Measurements from ENCODE around the gene HTR7. TPM values are rescaled to one million over a fixed set of nuclear protein-coding genes. Genes with fewer than 3 reads are reported as not detected.
"Not testable (repeated sequence)": the region's sequence is repeated elsewhere in the genome, so short reads cannot be mapped to it uniquely, and the experiment has no call there.

Gene HTR7
- polyA plus RNA-seq (2013, experiment 1 of 4), result 0.89 TPM
- 0.53 TPM for polyA plus RNA-seq (2013, experiment 2 of 4)
- 0.37 TPM for polyA plus RNA-seq (2013, experiment 3 of 4)
- 0.28 TPM for polyA plus RNA-seq (2013, experiment 4 of 4)

GRCh38 chr10:90857635-90858460 is at the start of gene HTR7:
TSS of gene HTR7 (minus strand) at chr10:90858039. CDS start at chr10:90857671, 368 bp downstream.
- H3K4me3 ChIP-seq (ENCODE audit: insufficient read depth, low read depth, low read length), result peak within 1 kb of the TSS; percentile 52
- H3K27ac ChIP-seq (ENCODE audit: insufficient read depth, low read depth, low read length, poor library complexity, severe bottlenecking), result no peak within 1 kb of the TSS
- H3K36me3 ChIP-seq (ENCODE audit: control insufficient read depth, insufficient read depth, low read length), result no peaks in the 10 kb centered on the region
- WGBS, 2 experiments, result 0 to 1% methylated on average over 102 to 104 of the region's 104 CpGs
- no peaks in the 10 kb centered on the region for H3K9me3 ChIP-seq (ENCODE audit: control insufficient read depth, low read length)
- no peaks in the 10 kb centered on the region for H3K4me1 ChIP-seq (ENCODE audit: control insufficient read depth, insufficient read depth, low read length)
- H3K27me3 ChIP-seq (ENCODE audit: control insufficient read depth, insufficient read depth, low read length, poor library complexity, severe bottlenecking), result peaks cover 44% of the 10 kb centered on the region

- WGBS, 2 experiments, result 100% methylated on average over 1 of the region's 1 CpG; no CpG with 5 or more reads in 1 of the 2 experiments
- H3K4me3 ChIP-seq (ENCODE audit: insufficient read depth, low read depth, low read length), result no peak overlapping the region
- no peak overlapping the region for H3K27ac ChIP-seq (ENCODE audit: insufficient read depth, low read depth, low read length, poor library complexity, severe bottlenecking)
- H3K9me3 ChIP-seq (ENCODE audit: control insufficient read depth, low read length), result no peaks in the 10 kb centered on the region
- no peaks in the 10 kb centered on the region for H3K27me3 ChIP-seq (ENCODE audit: control insufficient read depth, insufficient read depth, low read length, poor library complexity, severe bottlenecking)
- H3K4me1 ChIP-seq (ENCODE audit: control insufficient read depth, insufficient read depth, low read length), result no peaks in the 10 kb centered on the region
- H3K36me3 ChIP-seq (ENCODE audit: control insufficient read depth, insufficient read depth, low read length), result peaks cover 6% of the 10 kb centered on the region
These were observed 48.8 kb upstream of the HTR7 start for GRCh38 chr10:90906596-90906995.

- WGBS, 2 experiments, result 97 to 99% methylated on average over 1 of the region's 1 CpG
- Histone ChIP-seq H3K9me3 (ENCODE audit: control insufficient read depth, low read length) (no peaks in the 10 kb centered on the region), H3K27ac (ENCODE audit: insufficient read depth, low read depth, low read length, poor library complexity, severe bottlenecking) (no peak overlapping the region), H3K4me1 (ENCODE audit: control insufficient read depth, insufficient read depth, low read length) (no peaks in the 10 kb centered on the region), H3K4me3 (ENCODE audit: insufficient read depth, low read depth, low read length) (no peak overlapping the region), H3K36me3 (ENCODE audit: control insufficient read depth, insufficient read depth, low read length) (peaks cover 6% of the 10 kb centered on the region), H3K27me3 (ENCODE audit: control insufficient read depth, insufficient read depth, low read length, poor library complexity, severe bottlenecking) (no peaks in the 10 kb centered on the region)
These were observed 48.1 kb upstream of the HTR7 start for GRCh38 chr10:90905925-90906324.

DNA sequence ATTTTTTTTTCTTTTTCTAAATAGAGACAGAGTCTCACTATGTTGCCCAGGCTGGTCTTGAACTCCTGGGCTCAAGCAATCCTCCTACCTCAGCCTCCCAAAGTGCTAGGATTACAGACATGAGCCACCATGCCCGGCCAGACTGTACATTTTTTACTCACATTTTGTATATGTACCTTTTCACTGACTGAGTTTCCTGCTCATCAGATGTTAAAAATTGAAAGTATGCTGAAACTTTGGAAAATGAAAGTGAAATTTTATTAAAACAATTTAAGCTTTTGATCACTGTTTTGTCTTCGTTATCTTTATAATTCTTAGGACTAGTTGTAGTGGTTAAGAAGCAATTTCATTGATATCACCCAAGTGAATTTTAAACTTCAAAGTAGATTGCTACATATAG is 39.1 kb upstream of the HTR7 start:
- not testable (repeated sequence) for H3K9me3 ChIP-seq (ENCODE audit: control insufficient read depth, low read length); H3K4me3 ChIP-seq (ENCODE audit: insufficient read depth, low read depth, low read length); H3K27me3 ChIP-seq (ENCODE audit: control insufficient read depth, insufficient read depth, low read length, poor library complexity, severe bottlenecking); H3K4me1 ChIP-seq (ENCODE audit: control insufficient read depth, insufficient read depth, low read length); H3K36me3 ChIP-seq (ENCODE audit: control insufficient read depth, insufficient read depth, low read length); H3K27ac ChIP-seq (ENCODE audit: insufficient read depth, low read depth, low read length, poor library complexity, severe bottlenecking)
- 82 to 94% methylated on average over 1 to 2 of the region's 2 CpGs for WGBS, 2 experiments

DNA sequence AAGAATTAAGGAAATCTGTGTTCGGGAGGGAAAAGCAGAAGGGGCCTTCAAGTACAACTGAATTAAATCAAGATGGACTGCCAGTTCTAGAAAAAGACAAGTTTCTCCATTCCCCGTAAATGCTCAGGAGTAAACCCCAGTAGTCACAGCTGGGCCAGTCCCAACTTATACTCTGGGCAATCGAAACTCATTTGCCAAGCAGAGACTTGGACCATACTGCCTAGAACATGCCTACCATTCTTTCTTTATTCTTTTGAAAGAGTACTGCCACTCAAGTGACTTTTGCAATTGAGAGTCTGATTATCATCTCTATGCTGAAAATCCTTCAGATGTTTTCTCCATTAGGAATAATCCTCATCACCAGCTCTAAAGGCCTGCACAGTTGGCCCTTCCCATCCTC is 35.4 kb upstream of the HTR7 start:
- Histone ChIP-seq H3K4me3 (ENCODE audit: insufficient read depth, low read depth, low read length) (no peak overlapping the region), H3K27ac (ENCODE audit: insufficient read depth, low read depth, low read length, poor library complexity, severe bottlenecking) (no peak overlapping the region), H3K36me3 (ENCODE audit: control insufficient read depth, insufficient read depth, low read length) (peaks cover 25% of the 10 kb centered on the region), H3K9me3 (ENCODE audit: control insufficient read depth, low read length) (no peaks in the 10 kb centered on the region), H3K27me3 (ENCODE audit: control insufficient read depth, insufficient read depth, low read length, poor library complexity, severe bottlenecking) (no peaks in the 10 kb centered on the region), H3K4me1 (ENCODE audit: control insufficient read depth, insufficient read depth, low read length) (no peaks in the 10 kb centered on the region)
- 94 to 95% methylated on average over 3 of the region's 3 CpGs for WGBS, 2 experiments

DNA sequence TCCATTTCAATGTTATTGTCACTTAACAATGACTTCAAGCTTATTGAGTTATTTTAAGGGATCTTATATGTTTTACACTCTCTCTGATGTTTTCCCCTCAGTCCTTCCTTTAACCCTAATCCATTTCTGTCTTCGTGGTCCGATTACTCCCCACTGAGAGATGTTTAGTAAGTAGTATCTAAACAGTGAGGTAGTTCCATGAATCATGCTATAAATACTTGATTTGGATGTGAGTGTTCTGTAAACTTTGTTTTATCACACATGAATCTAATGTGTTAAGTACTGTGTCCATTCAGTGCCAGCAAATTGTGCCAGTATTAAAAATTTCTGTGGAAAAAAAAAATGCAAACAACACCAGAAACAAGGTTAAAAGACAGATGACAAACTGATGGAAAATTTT is 32.5 kb upstream of the HTR7 start:
- no peaks in the 10 kb centered on the region for H3K27me3 ChIP-seq (ENCODE audit: control insufficient read depth, insufficient read depth, low read length, poor library complexity, severe bottlenecking)
- H3K36me3 ChIP-seq (ENCODE audit: control insufficient read depth, insufficient read depth, low read length), result peaks cover 48% of the 10 kb centered on the region
- no peak overlapping the region for H3K4me3 ChIP-seq (ENCODE audit: insufficient read depth, low read depth, low read length)
- H3K9me3 ChIP-seq (ENCODE audit: control insufficient read depth, low read length), result no peaks in the 10 kb centered on the region
- H3K27ac ChIP-seq (ENCODE audit: insufficient read depth, low read depth, low read length, poor library complexity, severe bottlenecking), result no peak overlapping the region
- no peaks in the 10 kb centered on the region for H3K4me1 ChIP-seq (ENCODE audit: control insufficient read depth, insufficient read depth, low read length)
- 80% methylated on average over 2 of the region's 2 CpGs; no CpG with 5 or more reads in 1 of the 2 experiments for WGBS, 2 experiments

DNA sequence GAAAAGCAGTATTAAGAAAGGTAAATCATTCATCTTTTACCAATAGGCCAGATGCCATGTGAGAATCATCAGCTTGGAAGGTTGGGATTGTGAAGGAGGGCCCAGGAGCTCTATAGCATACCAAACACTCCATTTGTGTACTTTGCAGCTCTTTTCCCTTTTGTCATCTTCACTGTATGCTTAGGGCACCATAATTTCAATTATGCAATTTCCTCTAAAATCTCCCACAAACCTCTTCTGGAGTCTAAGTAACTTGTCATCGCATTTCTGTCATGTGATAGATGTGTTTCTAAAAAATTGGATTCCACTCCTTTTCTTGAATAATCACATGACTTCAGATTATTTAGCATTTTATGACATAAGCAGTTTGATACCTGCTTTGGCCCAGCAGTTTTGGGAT is 31.8 kb upstream of the HTR7 start:
- WGBS, 2 experiments, result 88% methylated on average over 1 of the region's 1 CpG; no CpG with 5 or more reads in 1 of the 2 experiments
- no peaks in the 10 kb centered on the region for H3K27me3 ChIP-seq (ENCODE audit: control insufficient read depth, insufficient read depth, low read length, poor library complexity, severe bottlenecking)
- no peak overlapping the region for H3K4me3 ChIP-seq (ENCODE audit: insufficient read depth, low read depth, low read length)
- peaks cover 48% of the 10 kb centered on the region for H3K36me3 ChIP-seq (ENCODE audit: control insufficient read depth, insufficient read depth, low read length)
- H3K9me3 ChIP-seq (ENCODE audit: control insufficient read depth, low read length), result no peaks in the 10 kb centered on the region
- no peak overlapping the region for H3K27ac ChIP-seq (ENCODE audit: insufficient read depth, low read depth, low read length, poor library complexity, severe bottlenecking)
- no peaks in the 10 kb centered on the region for H3K4me1 ChIP-seq (ENCODE audit: control insufficient read depth, insufficient read depth, low read length)

DNA sequence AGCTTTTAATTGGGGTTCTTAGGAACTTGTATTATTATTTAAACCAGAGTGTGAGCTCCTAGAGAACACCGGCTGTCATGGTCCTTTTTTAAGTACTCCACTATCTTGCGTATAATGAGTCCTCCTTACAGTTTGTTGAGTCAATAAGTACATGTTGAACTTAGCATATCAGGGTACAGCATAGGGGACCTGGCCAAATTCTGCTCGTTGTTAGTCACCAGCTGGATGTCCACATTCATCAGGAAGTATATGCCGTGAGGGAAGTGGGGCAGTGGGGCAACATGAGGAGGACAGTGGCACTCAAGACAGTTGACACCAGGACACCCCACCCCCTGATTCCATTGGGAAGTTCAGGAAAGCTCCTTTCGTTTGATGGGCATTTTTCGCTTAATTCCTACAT is 30.5 kb upstream of the HTR7 start:
- no peak overlapping the region for H3K4me3 ChIP-seq (ENCODE audit: insufficient read depth, low read depth, low read length)
- no peaks in the 10 kb centered on the region for H3K27me3 ChIP-seq (ENCODE audit: control insufficient read depth, insufficient read depth, low read length, poor library complexity, severe bottlenecking)
- H3K27ac ChIP-seq (ENCODE audit: insufficient read depth, low read depth, low read length, poor library complexity, severe bottlenecking), result no peak overlapping the region
- H3K9me3 ChIP-seq (ENCODE audit: control insufficient read depth, low read length), result no peaks in the 10 kb centered on the region
- WGBS, 2 experiments, result 94 to 95% methylated on average over 6 of the region's 6 CpGs
- H3K4me1 ChIP-seq (ENCODE audit: control insufficient read depth, insufficient read depth, low read length), result no peaks in the 10 kb centered on the region
- H3K36me3 ChIP-seq (ENCODE audit: control insufficient read depth, insufficient read depth, low read length), result peaks cover 45% of the 10 kb centered on the region

DNA sequence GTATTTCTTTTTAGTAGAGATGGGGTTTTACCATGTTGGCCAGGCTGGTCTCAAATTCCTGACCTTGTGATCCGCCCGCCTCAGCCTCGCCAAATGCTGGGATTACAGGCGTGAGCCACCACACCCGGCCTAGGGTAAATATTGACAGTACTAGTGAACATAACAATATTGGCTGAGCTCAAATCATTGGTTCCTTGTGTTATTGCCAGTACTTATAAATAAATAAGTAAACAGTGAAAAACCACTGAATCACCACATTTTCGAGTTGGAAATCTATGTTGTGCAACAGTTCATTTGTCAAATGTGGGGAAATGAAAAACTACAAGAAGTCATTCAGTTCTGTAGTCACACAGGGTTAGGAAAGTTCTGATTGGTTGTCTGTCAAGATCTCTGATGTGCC is 29.7 kb upstream of the HTR7 start:
- no peak overlapping the region for H3K4me3 ChIP-seq (ENCODE audit: insufficient read depth, low read depth, low read length)
- H3K36me3 ChIP-seq (ENCODE audit: control insufficient read depth, insufficient read depth, low read length), result peaks cover 45% of the 10 kb centered on the region
- H3K27ac ChIP-seq (ENCODE audit: insufficient read depth, low read depth, low read length, poor library complexity, severe bottlenecking), result no peak overlapping the region
- no peaks in the 10 kb centered on the region for H3K27me3 ChIP-seq (ENCODE audit: control insufficient read depth, insufficient read depth, low read length, poor library complexity, severe bottlenecking)
- WGBS, 2 experiments, result 89 to 94% methylated on average over 6 of the region's 6 CpGs
- H3K4me1 ChIP-seq (ENCODE audit: control insufficient read depth, insufficient read depth, low read length), result no peaks in the 10 kb centered on the region
- no peaks in the 10 kb centered on the region for H3K9me3 ChIP-seq (ENCODE audit: control insufficient read depth, low read length)

GRCh38 chr10:90885176-90885575 is 27.3 kb upstream of the HTR7 start:
- H3K4me1 ChIP-seq (ENCODE audit: control insufficient read depth, insufficient read depth, low read length), result no peaks in the 10 kb centered on the region
- H3K27ac ChIP-seq (ENCODE audit: insufficient read depth, low read depth, low read length, poor library complexity, severe bottlenecking), result no peak overlapping the region
- no peaks in the 10 kb centered on the region for H3K9me3 ChIP-seq (ENCODE audit: control insufficient read depth, low read length)
- H3K27me3 ChIP-seq (ENCODE audit: control insufficient read depth, insufficient read depth, low read length, poor library complexity, severe bottlenecking), result no peaks in the 10 kb centered on the region
- peaks cover 36% of the 10 kb centered on the region for H3K36me3 ChIP-seq (ENCODE audit: control insufficient read depth, insufficient read depth, low read length)
- H3K4me3 ChIP-seq (ENCODE audit: insufficient read depth, low read depth, low read length), result no peak overlapping the region
- 82 to 87% methylated on average over 1 of the region's 1 CpG for whole genome bisulfite sequencing, 2 experiments

Data from ectodermal cell (in vitro differentiated cells).